HUES48 (cell line): ENCODE results near the gene SCGB1D4.

ENCODE experiments used
- H3K27ac ChIP-seq: one replicate; pipeline ENCODE4 v1.7.0; 2013; ENCODE audit warnings: low read depth, low read length, inconsistent platforms
- H3K27me3 ChIP-seq: 2 replicates; pipeline ENCODE4 v1.6.1; 2013; ENCODE audit warnings: mild to moderate bottlenecking, low read length; ENCODE audit not compliant: control insufficient read depth, insufficient read depth
- H3K36me3 ChIP-seq: 2 replicates; pipeline ENCODE4 v1.6.1; 2013; ENCODE audit warnings: low read length; ENCODE audit not compliant: control insufficient read depth, insufficient read depth
- H3K4me1 ChIP-seq: 2 replicates; pipeline ENCODE4 v1.6.1; 2013; ENCODE audit warnings: mild to moderate bottlenecking, low read length; ENCODE audit not compliant: control insufficient read depth, insufficient read depth
- H3K4me3 ChIP-seq: 2 replicates; pipeline ENCODE4 v1.5.1; 2013; ENCODE audit warnings: mild to moderate bottlenecking, low read depth, low read length
- H3K9ac ChIP-seq: 2 replicates; pipeline ENCODE4 v1.6.1; 2013; ENCODE audit warnings: mild to moderate bottlenecking, low read depth, low read length, moderate library complexity
- H3K9me3 ChIP-seq: 2 replicates; pipeline ENCODE4 v1.6.1; 2013; ENCODE audit warnings: low read length; ENCODE audit not compliant: control insufficient read depth, insufficient read depth

Gene SCGB1D4

DNA sequence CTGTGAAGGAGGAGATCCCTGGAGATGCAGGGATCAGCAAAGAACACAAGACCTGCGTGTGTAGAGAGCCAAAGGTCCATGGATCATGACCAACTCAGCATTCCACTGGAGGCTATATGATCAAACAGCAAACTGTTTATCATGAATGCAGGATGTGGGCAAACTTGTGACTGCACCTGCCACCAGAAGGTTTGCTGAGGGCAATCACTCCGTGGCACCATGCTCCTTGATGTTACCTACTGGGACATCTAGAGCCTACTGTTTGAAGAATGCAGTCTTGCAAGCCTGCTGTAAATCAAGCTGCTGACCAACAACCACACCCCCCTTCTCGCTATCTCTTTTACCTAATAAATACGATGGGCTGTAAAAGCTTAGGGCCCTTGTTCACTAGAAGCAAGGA lies 47.2 kb downstream of the SCGB1D4 start:
- Histone ChIP-seq H3K27ac (no peak overlapping the region), H3K36me3 (no peaks in the 10 kb centered on the region), H3K4me3 (no peak overlapping the region), H3K4me1 (no peaks in the 10 kb centered on the region), H3K9ac (no peak overlapping the region), H3K27me3 (no peaks in the 10 kb centered on the region), H3K9me3 (peaks cover 31% of the 10 kb centered on the region)
